ENCODE data around the gene SMIM29. TPM values are rescaled to one million over a fixed set of nuclear protein-coding genes. Genes with fewer than 3 reads are reported as not detected.

SMIM29 gene
- total and polyA plus RNA-seq, 2 donors (not counting 1 experiment from before 2014, with no cell fraction given), result 43.6 to 106 TPM

GRCh38 chr6:34201455-34202107, 47.2 kb downstream of the SMIM29 start:
- intact Hi-C loops (cut with micrococcal nuclease), result no loop called here
- ATAC-seq (ENCODE audit: low read depth), result no peak
- no peaks in the 10 kb centered on the region for H4K20me1 ChIP-seq (ENCODE audit: control insufficient read depth, insufficient read depth, low read length, poor library complexity, severe bottlenecking)
- Mint-ChIP-seq H3K4me3 (no peak overlapping the region), H3K9me3 (ENCODE audit: insufficient read depth) (no peaks in the 10 kb centered on the region), H3K4me1 (peaks cover 6% of the 10 kb centered on the region), H3K27me3 (no peaks in the 10 kb centered on the region), H3K27ac (no peak overlapping the region)
- TF ChIP-seq CTCF (IDR thresholded peaks at IDR 0.05) (no peak), EZH2 (IDR thresholded peaks at IDR 0.05; ENCODE audit: borderline replicate concordance, insufficient read depth, low read depth, low read length, poor library complexity, severe bottlenecking) (no peak)
- no peak overlapping the region for H3K4me3 ChIP-seq (ENCODE audit: control extremely low read depth in 1 of 5, extremely low read depth in 1 of 5, insufficient read depth in 1 of 5, low read depth in 2 of 5, low read length in 4 of 5)
- no peak overlapping the region for H3K9ac ChIP-seq (ENCODE audit: low read length)
- H3K36me3 ChIP-seq (replicated peaks in 1 of 2; ENCODE audit: control extremely low read depth in 1 of 2, control insufficient read depth in 1 of 2, extremely low read depth in 1 of 2, insufficient read depth in 2 of 2, low read length in 1 of 2), result no peaks in the 10 kb centered on the region
- CTCF ChIA-PET, result interaction anchor here (0.7 to 1.7 kb wide), 6 partner anchors 12 to 494 kb away, joined by 3 to 5 read pairs (median 4); partner anchors contain the start of gene HMGA1
- no peaks in the 10 kb centered on the region for H3K27me3 ChIP-seq (replicated peaks in 1 of 4; ENCODE audit: control extremely low read depth in 1 of 4, control insufficient read depth in 3 of 4, insufficient read depth in 4 of 4, low read length in 3 of 4)
- H3K9me3 ChIP-seq (ENCODE audit: control extremely low read depth in 1 of 3, control insufficient read depth in 2 of 3, insufficient read depth in 1 of 3, low read length in 2 of 3), result no peaks in the 10 kb centered on the region
- H3K79me2 ChIP-seq (ENCODE audit: control insufficient read depth, insufficient read depth, low read length), result no peaks in the 10 kb centered on the region
- H3K4me2 ChIP-seq (replicated peaks; ENCODE audit: low read depth, low read length, poor library complexity, severe bottlenecking), result no peak overlapping the region
- DNase-seq, result no peak
- POLR2A ChIA-PET, result interaction anchor here (0.5 to 0.8 kb wide), 3 partner anchors 18 to 56 kb away, joined by 3 to 6 read pairs (median 3); no protein-coding TSS in a partner anchor
- no peak overlapping the region for H3K27ac ChIP-seq (ENCODE audit: low read length in 2 of 2)
- WGBS (ENCODE audit: insufficient coverage), result 95% methylated on average over 2 of the region's 4 CpGs
- H2AFZ ChIP-seq (ENCODE audit: insufficient read depth, low read depth, low read length, poor library complexity, severe bottlenecking), result no peak overlapping the region
- peaks cover 2 to 3% of the 10 kb centered on the region in 2 donors for H3K4me1 ChIP-seq (ENCODE audit: control insufficient read depth in 2 of 2, insufficient read depth in 2 of 2, low read length in 2 of 2)

- Mint-ChIP-seq H3K9me3 (ENCODE audit: insufficient read depth) (no peaks in the 10 kb centered on the region), H3K4me3 (no peak overlapping the region), H3K27ac (no peak overlapping the region), H3K27me3 (no peaks in the 10 kb centered on the region), H3K4me1 (peaks cover 10% of the 10 kb centered on the region)
- H3K79me2 ChIP-seq (ENCODE audit: control insufficient read depth, insufficient read depth, low read length), result no peaks in the 10 kb centered on the region
- H3K4me3 ChIP-seq (ENCODE audit: control extremely low read depth in 1 of 5, extremely low read depth in 1 of 5, insufficient read depth in 1 of 5, low read depth in 2 of 5, low read length in 4 of 5), result no peak overlapping the region
- intact Hi-C loops (cut with micrococcal nuclease), result no loop called here
- DNase-seq, result no peak
- POLR2A ChIA-PET, result interaction anchor here (1.3 kb wide), 1 partner anchor 23 kb away, joined by 3 read pairs; no protein-coding TSS in a partner anchor
- WGBS (ENCODE audit: insufficient coverage), result 87% methylated on average over 4 of the region's 5 CpGs
- no peak overlapping the region for H3K27ac ChIP-seq (ENCODE audit: low read length in 2 of 2)
- H3K36me3 ChIP-seq (replicated peaks in 1 of 2; ENCODE audit: control extremely low read depth in 1 of 2, control insufficient read depth in 1 of 2, extremely low read depth in 1 of 2, insufficient read depth in 2 of 2, low read length in 1 of 2), result no peaks in the 10 kb centered on the region
- CTCF ChIA-PET, result interaction anchor here (1.4 to 1.7 kb wide), 2 partner anchors 36 to 215 kb away, joined by 4 to 5 read pairs; partner anchors contain the start of gene HMGA1
- H3K9me3 ChIP-seq (ENCODE audit: control extremely low read depth in 1 of 3, control insufficient read depth in 2 of 3, insufficient read depth in 1 of 3, low read length in 2 of 3), result no peaks in the 10 kb centered on the region
- H2AFZ ChIP-seq (ENCODE audit: insufficient read depth, low read depth, low read length, poor library complexity, severe bottlenecking), result no peak overlapping the region
- no peak overlapping the region for H3K4me2 ChIP-seq (replicated peaks; ENCODE audit: low read depth, low read length, poor library complexity, severe bottlenecking)
- H4K20me1 ChIP-seq (ENCODE audit: control insufficient read depth, insufficient read depth, low read length, poor library complexity, severe bottlenecking), result no peaks in the 10 kb centered on the region
- no peaks in the 10 kb centered on the region for H3K27me3 ChIP-seq (replicated peaks in 1 of 4; ENCODE audit: control extremely low read depth in 1 of 4, control insufficient read depth in 3 of 4, insufficient read depth in 4 of 4, low read length in 3 of 4)
- no peak overlapping the region for H3K9ac ChIP-seq (ENCODE audit: low read length)
- no peak for ATAC-seq (ENCODE audit: low read depth)
- H3K4me1 ChIP-seq (ENCODE audit: control insufficient read depth in 2 of 2, insufficient read depth in 2 of 2, low read length in 2 of 2), result peaks cover 7 to 12% of the 10 kb centered on the region in 2 donors
- TF ChIP-seq EZH2 (IDR thresholded peaks at IDR 0.05; ENCODE audit: borderline replicate concordance, insufficient read depth, low read depth, low read length, poor library complexity, severe bottlenecking), result no peak
- TF ChIP-seq CTCF (IDR thresholded peaks at IDR 0.05), result no peak
Observed at GRCh38 chr6:34200340-34200971, 48.4 kb downstream of the SMIM29 start.
